WTC11 (cell line): ENCODE measurements around the gene ZSWIM6.

Experiments used
- PREB ChIP-seq: sonication (generic); formaldehyde crosslinking; IDR thresholded peaks from 2 replicates; pipeline ENCODE4 v1.8.1; 2022; ENCODE audit warnings: mild to moderate bottlenecking, missing genetic modification reagents, moderate library complexity, borderline replicate concordance
- ZBTB21 ChIP-seq: sonication (generic); formaldehyde crosslinking; IDR thresholded peaks from 2 replicates; pipeline ENCODE4 v1.8.1; 2023; ENCODE audit warnings: mild to moderate bottlenecking, missing genetic modification reagents, borderline replicate concordance

- TF ChIP-seq ZBTB21 (CRISPR knock-in tag): no peak
- no peak for TF ChIP-seq PREB (CRISPR knock-in tag)
Observed at GRCh38 chr5:61498121-61498520, 166.1 kb downstream of the ZSWIM6 start.
